Keratinocyte (primary cell): Measurements from ENCODE around the gene DPH1. TPM values are rescaled to one million over a fixed set of nuclear protein-coding genes. Genes with fewer than 3 reads are reported as not detected.

Source experiments
- DNase-seq: peaks from one replicate; pipeline ENCODE4 v3.0.0-alpha.2; 2011; ENCODE audit warnings: low read depth, missing footprints, low spot score
- FAIRE-seq: peaks from 2 replicates; lab custom pipeline; 2011; peaks lifted over from hg19 to GRCh38; lab: Jason Lieb, UNC
- H2AFZ ChIP-seq: 2 replicates; pipeline ENCODE4 v1.6.0; 2012; ENCODE audit warnings: low read length, control low read depth, inconsistent platforms; ENCODE audit not compliant: control insufficient read depth
- H3K27ac ChIP-seq: 2 replicates; pipeline ENCODE4 v1.5.1; 2011; ENCODE audit warnings: low read length; ENCODE audit not compliant: control insufficient read depth, insufficient read depth
- H3K27me3 ChIP-seq: 3 replicates; pipeline ENCODE4 v1.6.0; 2011; ENCODE audit warnings: low read length; ENCODE audit not compliant: control insufficient read depth, insufficient read depth; ENCODE audit errors: extremely low read depth
- H3K36me3 ChIP-seq, 2 experiments: 2 replicates in 1 of 2; 3 replicates in 1 of 2; pipeline ENCODE4 v1.5.1; 2011; ENCODE audit warnings: low read length in 2 of 2, mild to moderate bottlenecking in 1 of 2; ENCODE audit not compliant: control insufficient read depth in 2 of 2, insufficient read depth in 2 of 2; ENCODE audit errors: extremely low read depth in 1 of 2
- H3K4me1 ChIP-seq: 3 replicates; pipeline ENCODE4 v1.5.1; 2011; ENCODE audit warnings: low read length; ENCODE audit not compliant: control insufficient read depth, insufficient read depth; ENCODE audit errors: extremely low read depth
- H3K4me2 ChIP-seq: 3 replicates; pipeline ENCODE4 v1.6.0; 2011; ENCODE audit warnings: low read depth, low read length; ENCODE audit not compliant: control insufficient read depth, insufficient read depth; ENCODE audit errors: extremely low read depth
- H3K4me3 ChIP-seq, 3 experiments: fragments of 200-600 bp in 1 of 3; sonication (generic) in 1 of 3; 2 replicates in 2 of 3; 3 replicates in 1 of 3; pipeline ENCODE4 v1.5.1; 2011 to 2016; ENCODE audit warnings: low read length in 3 of 3, mild to moderate bottlenecking in 3 of 3, control low read depth in 2 of 3, inconsistent platforms in 1 of 3, low read depth in 1 of 3, mixed read lengths in 1 of 3, mixed run types in 1 of 3, moderate library complexity in 1 of 3; ENCODE audit not compliant: control insufficient read depth in 2 of 3, insufficient read depth in 2 of 3; ENCODE audit errors: extremely low read depth in 1 of 3
- H3K79me2 ChIP-seq: 2 replicates; pipeline ENCODE4 v1.6.0; 2012; ENCODE audit warnings: low read length; ENCODE audit not compliant: control insufficient read depth, insufficient read depth
- H3K9ac ChIP-seq: 3 replicates; pipeline ENCODE4 v1.6.0; 2011; ENCODE audit warnings: low read length; ENCODE audit not compliant: control insufficient read depth, insufficient read depth; ENCODE audit errors: extremely low read depth
- H3K9me1 ChIP-seq: 3 replicates; pipeline ENCODE4 v1.6.0; 2011; ENCODE audit warnings: low read length; ENCODE audit not compliant: control insufficient read depth, insufficient read depth; ENCODE audit errors: extremely low read depth
- H3K9me3 ChIP-seq: 2 replicates; pipeline ENCODE4 v1.5.1; 2012; ENCODE audit warnings: low read depth, low read length; ENCODE audit not compliant: control insufficient read depth
- H4K20me1 ChIP-seq: 3 replicates; pipeline ENCODE4 v1.6.0; 2011; ENCODE audit warnings: low read length; ENCODE audit not compliant: control insufficient read depth, insufficient read depth; ENCODE audit errors: extremely low read depth
- EZH2 ChIP-seq: IDR thresholded peaks from one replicate; pipeline ENCODE4 v1.6.1; 2012; ENCODE audit warnings: inconsistent platforms, mild to moderate bottlenecking, low read length, moderate library complexity
- dilution Hi-C: fragments of 300-500 bp; cut with MboI; formaldehyde crosslinking; loops from one replicate; pipeline ENCODE4 v1.7.0; 2020; ENCODE audit warnings: low sequenced_read_pairs; ENCODE audit not compliant: extremely low pct_ligation_motif_present
- polyA plus RNA-seq, 5 experiments: library from polyadenylated mRNA; depleted of rRNA in 3 of 5; stranded (reverse) in 3 of 5; stranded (forward) in 1 of 5; unstranded in 1 of 5; fragments of >200 nt; gene quantifications; 1 replicate in 1 of 5; 2 replicates in 3 of 5; 3 replicates in 1 of 5; pipeline versions ENCODE4 v1.2.1 to v1.2.3, GENCODE V29; 2011 to 2012; ENCODE audit warnings: missing spikeins in 2 of 5, low read depth in 1 of 5, low replicate concordance in 1 of 5
- TF ChIP-seq, protein P1 (sequence below), 3 experiments: IDR thresholded peaks in 1 of 3; conservative IDR thresholded peaks in 1 of 3; optimal IDR thresholded peaks in 1 of 3; 2 replicates in 2 of 3; 3 replicates in 1 of 3; pipeline versions ENCODE3 to v1.5.1; 2011; ENCODE audit warnings: low read length in 3 of 3, mild to moderate bottlenecking in 3 of 3, moderate library complexity in 2 of 3, control low read depth in 1 of 3, inconsistent platforms in 1 of 3; ENCODE audit not compliant: insufficient read depth in 2 of 3; ENCODE audit errors: extremely low read depth in 1 of 3

Gene DPH1
- polyA plus RNA-seq, 1 donor (not counting 4 experiments of a cell fraction or from before 2014, with no cell fraction given), result 18.9 TPM

DNA sequence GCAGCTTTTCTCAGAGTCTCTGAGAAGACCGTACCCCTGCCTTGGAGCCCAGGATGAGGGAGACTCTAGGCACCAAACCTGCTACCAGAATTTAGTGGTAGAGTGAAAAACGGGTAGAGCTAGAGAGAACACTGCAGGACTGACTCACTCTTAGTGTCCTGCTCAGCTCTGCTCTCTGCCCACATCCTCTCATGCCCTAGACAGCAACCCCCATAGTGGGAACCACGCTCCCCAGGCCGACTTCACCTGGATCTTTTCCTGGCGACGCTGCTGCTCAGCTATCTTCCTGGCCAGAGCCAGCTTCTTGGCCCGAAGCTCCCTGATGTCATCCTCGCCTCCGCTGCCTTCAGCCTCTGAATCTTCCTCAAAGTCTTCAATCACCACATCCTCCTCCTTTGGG lies 51.6 kb downstream of the DPH1 start:
- Histone ChIP-seq H3K79me2 (no peaks in the 10 kb centered on the region), H3K36me3 (peaks cover 15 to 18% of the 10 kb centered on the region in 2 experiments), H3K9me3 (no peaks in the 10 kb centered on the region), H3K27me3 (no peaks in the 10 kb centered on the region), H3K4me3 (no peak overlapping the region), H3K4me1 (peaks cover 29% of the 10 kb centered on the region), H3K4me2 (no peak overlapping the region), H3K9me1 (no peaks in the 10 kb centered on the region), H3K9ac (no peak overlapping the region), H3K27ac (peak overlapping the region; percentile 29), H4K20me1 (no peaks in the 10 kb centered on the region), H2AFZ (no peak overlapping the region)
- no peak for DNase-seq
- dilution Hi-C loops, result no loop called here
- peak; percentile 73 for FAIRE-seq
- TF ChIP-seq EZH2, result no peak
- TF ChIP-seq, protein P1, sequence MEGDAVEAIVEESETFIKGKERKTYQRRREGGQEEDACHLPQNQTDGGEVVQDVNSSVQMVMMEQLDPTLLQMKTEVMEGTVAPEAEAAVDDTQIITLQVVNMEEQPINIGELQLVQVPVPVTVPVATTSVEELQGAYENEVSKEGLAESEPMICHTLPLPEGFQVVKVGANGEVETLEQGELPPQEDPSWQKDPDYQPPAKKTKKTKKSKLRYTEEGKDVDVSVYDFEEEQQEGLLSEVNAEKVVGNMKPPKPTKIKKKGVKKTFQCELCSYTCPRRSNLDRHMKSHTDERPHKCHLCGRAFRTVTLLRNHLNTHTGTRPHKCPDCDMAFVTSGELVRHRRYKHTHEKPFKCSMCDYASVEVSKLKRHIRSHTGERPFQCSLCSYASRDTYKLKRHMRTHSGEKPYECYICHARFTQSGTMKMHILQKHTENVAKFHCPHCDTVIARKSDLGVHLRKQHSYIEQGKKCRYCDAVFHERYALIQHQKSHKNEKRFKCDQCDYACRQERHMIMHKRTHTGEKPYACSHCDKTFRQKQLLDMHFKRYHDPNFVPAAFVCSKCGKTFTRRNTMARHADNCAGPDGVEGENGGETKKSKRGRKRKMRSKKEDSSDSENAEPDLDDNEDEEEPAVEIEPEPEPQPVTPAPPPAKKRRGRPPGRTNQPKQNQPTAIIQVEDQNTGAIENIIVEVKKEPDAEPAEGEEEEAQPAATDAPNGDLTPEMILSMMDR (optimal IDR thresholded peaks at IDR 0.05 in 1 of 3, IDR thresholded peaks at IDR 0.05 in 1 of 3, conservative IDR thresholded peaks at IDR 0.05 in 1 of 3; ENCODE audit: extremely low read depth in 1 of 3, insufficient read depth in 2 of 3, low read length in 3 of 3), result no peak

DNA sequence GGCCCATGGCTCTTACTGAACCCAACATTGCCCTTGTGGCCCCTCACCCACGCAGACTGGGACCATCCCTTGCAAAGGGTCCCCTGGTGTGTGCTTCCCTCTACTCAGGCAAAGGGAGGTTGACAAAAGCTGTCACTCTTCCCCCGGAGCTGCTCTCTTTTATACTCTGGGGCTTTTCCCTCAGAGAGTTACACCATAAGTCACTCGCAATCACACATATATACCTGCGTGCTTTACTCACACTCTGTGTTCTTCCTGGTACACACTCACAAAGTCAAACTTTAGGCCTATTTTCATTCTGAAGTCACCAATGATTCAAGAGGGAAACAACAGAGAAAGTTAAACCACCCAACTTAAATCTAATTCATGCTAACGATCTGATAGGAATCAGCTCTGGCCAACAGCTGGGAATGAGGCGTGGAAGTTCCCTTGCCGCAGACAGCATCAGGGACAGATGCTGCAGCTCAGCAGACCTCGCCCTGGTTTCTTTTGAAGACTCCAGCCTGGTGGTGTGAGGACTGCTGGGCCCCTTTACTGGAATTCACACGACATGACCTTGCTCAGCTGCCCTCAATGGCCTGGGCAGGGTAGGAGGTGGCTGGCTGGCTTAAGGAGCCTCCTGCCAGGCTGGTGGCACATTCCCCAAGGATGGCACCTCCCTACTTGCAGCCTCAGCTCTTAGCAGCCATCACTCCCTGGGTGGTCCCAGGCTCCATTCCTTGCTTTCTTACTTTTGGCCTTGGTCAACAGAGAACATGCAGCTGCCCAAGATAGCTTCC lies 52.2 kb downstream of the DPH1 start:
- Histone ChIP-seq H3K4me2 (no peak overlapping the region), H3K9me3 (no peaks in the 10 kb centered on the region), H3K4me3 (no peak overlapping the region), H4K20me1 (no peaks in the 10 kb centered on the region), H3K36me3 (peaks cover 15 to 20% of the 10 kb centered on the region in 2 experiments), H3K27me3 (no peaks in the 10 kb centered on the region), H2AFZ (no peak overlapping the region), H3K27ac (peak overlapping the region; percentile 29), H3K9me1 (no peaks in the 10 kb centered on the region), H3K9ac (no peak overlapping the region), H3K4me1 (peaks cover 28% of the 10 kb centered on the region), H3K79me2 (no peaks in the 10 kb centered on the region)
- FAIRE-seq (no peak), DNase-seq (no peak)
- dilution Hi-C loops, result no loop called here
- TF ChIP-seq, protein P1 (optimal IDR thresholded peaks at IDR 0.05 in 1 of 3, IDR thresholded peaks at IDR 0.05 in 1 of 3, conservative IDR thresholded peaks at IDR 0.05 in 1 of 3; ENCODE audit: extremely low read depth in 1 of 3, insufficient read depth in 2 of 3, low read length in 3 of 3), result no peak
- no peak for TF ChIP-seq EZH2
